ENCODE measurements around the gene NKG7.
"Not testable (repeated sequence)": the region's sequence is repeated elsewhere in the genome, so short reads cannot be mapped to it uniquely, and the experiment has no call there.

NKG7 gene

GRCh38 chr19:51372649-51373504 lies at the start of gene NKG7:
NKG7 (minus strand) TSS chr19:51372654; CDS start chr19:51372535, 119 bp downstream.
- no peak for FAIRE-seq
- DNase-seq (ENCODE audit: insufficient read length, low spot score): no peak

- FAIRE-seq: no peak
- peak; percentile 81 for DNase-seq (ENCODE audit: insufficient read length, low spot score)
These were observed 49.6 kb upstream of the NKG7 start for GRCh38 chr19:51422053-51422448.

- no peak for DNase-seq (ENCODE audit: insufficient read length, low spot score)
- no peak for FAIRE-seq
These were observed 49.0 kb upstream of the NKG7 start for GRCh38 chr19:51421229-51422052.

- not testable (repeated sequence) for DNase-seq (ENCODE audit: insufficient read length, low spot score); FAIRE-seq
These were observed 48.1 kb upstream of the NKG7 start for GRCh38 chr19:51420511-51420910.

- FAIRE-seq (no peak), DNase-seq (ENCODE audit: insufficient read length, low spot score) (no peak)
These were observed 46.3 kb upstream of the NKG7 start for GRCh38 chr19:51418707-51419106.

GRCh38 chr19:51417810-51418157 lies 45.3 kb upstream of the NKG7 start:
- FAIRE-seq (no peak), DNase-seq (ENCODE audit: insufficient read length, low spot score) (no peak)

- no peak for FAIRE-seq
- no peak for DNase-seq (ENCODE audit: insufficient read length, low spot score)
These were observed 44.8 kb upstream of the NKG7 start, which contains the start of gene SIGLEC10 for GRCh38 chr19:51417107-51417809. SIGLEC10 (minus strand) TSS chr19:51417642; CDS start chr19:51417581, 61 bp downstream.

GRCh38 chr19:51416422-51416821 lies 44.0 kb upstream of the NKG7 start:
- not testable (repeated sequence) for DNase-seq (ENCODE audit: insufficient read length, low spot score); FAIRE-seq

- FAIRE-seq (no peak), DNase-seq (ENCODE audit: insufficient read length, low spot score) (no peak)
These were observed 42.7 kb upstream of the NKG7 start for GRCh38 chr19:51415187-51415586.

GRCh38 chr19:51410950-51411748 lies 38.7 kb upstream of the NKG7 start:
- FAIRE-seq: no peak
- DNase-seq (ENCODE audit: insufficient read length, low spot score): no peak

- FAIRE-seq: no peak
These were observed 35.2 kb upstream of the NKG7 start for GRCh38 chr19:51407511-51408131.

GRCh38 chr19:51402117-51402516 lies 29.7 kb upstream of the NKG7 start:
- DNase-seq (ENCODE audit: insufficient read length, low spot score) (no peak), FAIRE-seq (no peak)

More at GRCh38 chr19:51407511-51408131, 35.2 kb upstream of the NKG7 start:
- peak; percentile 47 for DNase-seq (ENCODE audit: insufficient read length, low spot score)

GRCh38 chr19:51399936-51400335 lies 27.5 kb upstream of the NKG7 start:
- not testable (repeated sequence) for DNase-seq (ENCODE audit: insufficient read length, low spot score); FAIRE-seq

GRCh38 chr19:51399231-51399630 lies 26.8 kb upstream of the NKG7 start:
- no peak for DNase-seq (ENCODE audit: insufficient read length, low spot score)
- no peak for FAIRE-seq

- FAIRE-seq: no peak
- DNase-seq (ENCODE audit: insufficient read length, low spot score): peak; percentile 31
These were observed 25.7 kb upstream of the NKG7 start for GRCh38 chr19:51398096-51398704.

- not testable (repeated sequence) for FAIRE-seq; DNase-seq (ENCODE audit: insufficient read length, low spot score)
These were observed 25.0 kb upstream of the NKG7 start for GRCh38 chr19:51397453-51397852.

- FAIRE-seq: no peak
These were observed 23.7 kb upstream of the NKG7 start for GRCh38 chr19:51396175-51396574.

GRCh38 chr19:51394050-51394836 lies 21.8 kb upstream of the NKG7 start:
- peak; percentile 63 for FAIRE-seq

More at GRCh38 chr19:51396175-51396574, 23.7 kb upstream of the NKG7 start:
- DNase-seq (ENCODE audit: insufficient read length, low spot score): no peak

More at GRCh38 chr19:51394050-51394836, 21.8 kb upstream of the NKG7 start:
- peak; percentile 96 for DNase-seq (ENCODE audit: insufficient read length, low spot score)

Data from HTR-8/SVneo (cell line).